OCI-LY7 (cell line): ENCODE results near the gene SAMD10.

Experiments
- EZH2phosphoT487 ChIP-seq: fragments of 200-600 bp; sonication (generic); IDR thresholded peaks from 2 replicates; pipeline ENCODE4 v1.6.1; 2018; ENCODE audit warnings: low read depth, borderline replicate concordance, mild to moderate bottlenecking, mixed run types, antibody characterized with exemption, low read length, moderate library complexity, mixed read lengths
- TF ChIP-seq, protein P1 (sequence below): fragments of 200-600 bp; sonication (generic); conservative IDR thresholded peaks from 2 replicates; pipeline ENCODE4 v1.5.1; 2014; ENCODE audit warnings: mild to moderate bottlenecking, antibody characterized with exemption, low read length, moderate library complexity, mixed read lengths

DNA sequence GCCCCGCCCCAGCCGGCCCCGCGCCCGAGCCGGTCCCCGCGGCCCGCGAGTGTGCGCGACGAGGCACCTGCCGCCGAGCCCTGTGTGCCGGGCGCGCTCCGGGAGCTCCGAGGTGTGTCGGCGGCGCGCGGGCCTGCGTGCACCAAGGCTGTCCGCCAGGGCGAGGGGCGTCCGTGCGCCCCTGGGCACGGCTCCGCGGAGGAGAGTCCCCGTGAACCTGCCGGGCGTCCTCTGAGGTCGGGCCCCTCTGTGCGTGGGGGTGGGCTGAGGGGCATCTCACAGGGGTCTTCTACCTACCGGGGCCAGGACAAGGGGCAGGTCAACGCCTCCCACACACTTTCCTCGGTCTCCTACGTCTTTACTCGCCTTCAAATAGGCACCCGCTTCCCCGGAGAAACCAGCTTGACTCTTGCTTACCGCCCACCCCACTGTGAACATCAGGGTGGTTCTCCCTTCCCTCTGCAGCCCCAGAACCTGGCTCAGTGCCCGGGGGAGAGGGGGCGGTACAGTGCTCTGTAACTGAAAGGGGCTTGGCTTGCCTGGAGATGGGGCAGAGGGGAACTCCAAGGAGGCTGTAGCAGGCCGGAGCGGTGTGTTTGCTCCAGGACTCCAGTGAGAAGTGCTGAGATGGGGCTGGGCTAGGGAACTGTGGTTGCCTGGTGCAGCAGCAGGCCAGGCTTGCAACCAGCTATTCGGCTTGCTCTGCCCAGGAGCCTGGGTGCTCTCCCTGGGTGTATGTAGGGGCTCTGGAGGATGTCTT lies at the start of gene SAMD10:
- TF ChIP-seq, protein P1, sequence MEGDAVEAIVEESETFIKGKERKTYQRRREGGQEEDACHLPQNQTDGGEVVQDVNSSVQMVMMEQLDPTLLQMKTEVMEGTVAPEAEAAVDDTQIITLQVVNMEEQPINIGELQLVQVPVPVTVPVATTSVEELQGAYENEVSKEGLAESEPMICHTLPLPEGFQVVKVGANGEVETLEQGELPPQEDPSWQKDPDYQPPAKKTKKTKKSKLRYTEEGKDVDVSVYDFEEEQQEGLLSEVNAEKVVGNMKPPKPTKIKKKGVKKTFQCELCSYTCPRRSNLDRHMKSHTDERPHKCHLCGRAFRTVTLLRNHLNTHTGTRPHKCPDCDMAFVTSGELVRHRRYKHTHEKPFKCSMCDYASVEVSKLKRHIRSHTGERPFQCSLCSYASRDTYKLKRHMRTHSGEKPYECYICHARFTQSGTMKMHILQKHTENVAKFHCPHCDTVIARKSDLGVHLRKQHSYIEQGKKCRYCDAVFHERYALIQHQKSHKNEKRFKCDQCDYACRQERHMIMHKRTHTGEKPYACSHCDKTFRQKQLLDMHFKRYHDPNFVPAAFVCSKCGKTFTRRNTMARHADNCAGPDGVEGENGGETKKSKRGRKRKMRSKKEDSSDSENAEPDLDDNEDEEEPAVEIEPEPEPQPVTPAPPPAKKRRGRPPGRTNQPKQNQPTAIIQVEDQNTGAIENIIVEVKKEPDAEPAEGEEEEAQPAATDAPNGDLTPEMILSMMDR, result 0 out of 2 replicates have a peak, but pooled peaks have one; percentile 16
- TF ChIP-seq EZH2phosphoT487, result no peak
